GM19324 (cell line): ENCODE results near the gene HTR3A.
"Not testable (repeated sequence)": the region's sequence is repeated elsewhere in the genome, so short reads cannot be mapped to it uniquely, and the experiment has no call there.

Experiments used
- ATAC-seq: cut with Tn5 transposase; IDR thresholded peaks from one replicate; pipeline ENCODE4 v1.9.1; 2021; ENCODE audit warnings: mild to moderate bottlenecking, moderate library complexity; ENCODE audit not compliant: unreplicated experiment, low FRiP score

HTR3A gene

DNA sequence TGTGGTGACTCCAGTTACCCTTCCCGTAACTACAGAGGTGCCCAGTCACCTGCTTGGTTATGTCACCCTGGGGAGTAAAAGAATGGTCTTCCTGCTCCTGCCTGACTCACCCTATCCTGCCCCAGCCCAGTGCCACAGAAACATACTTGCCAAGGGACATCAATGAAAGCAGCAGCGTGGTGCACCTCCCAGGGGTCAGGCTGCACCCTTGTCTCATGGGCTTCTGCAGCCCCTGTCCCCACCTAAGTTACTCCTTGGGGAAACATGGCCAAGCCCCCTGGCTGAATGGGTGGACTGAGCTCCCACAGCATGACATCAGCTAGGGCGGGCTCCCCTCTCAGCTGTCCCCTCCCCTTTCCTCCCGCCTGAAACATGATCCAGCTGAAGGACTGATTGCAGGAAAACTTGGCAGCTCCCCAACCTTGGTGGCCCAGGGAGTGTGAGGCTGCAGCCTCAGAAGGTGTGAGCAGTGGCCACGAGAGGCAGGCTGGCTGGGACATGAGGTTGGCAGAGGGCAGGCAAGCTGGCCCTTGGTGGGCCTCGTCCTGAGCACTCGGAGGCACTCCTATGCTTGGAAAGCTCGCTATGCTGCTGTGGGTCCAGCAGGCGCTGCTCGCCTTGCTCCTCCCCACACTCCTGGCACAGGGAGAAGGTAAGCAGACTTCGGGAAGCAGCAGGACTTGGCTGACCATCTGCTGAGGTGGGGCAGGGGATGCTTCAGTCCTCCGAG is at the start of gene HTR3A:
Gene HTR3A, plus strand, starts transcription at position 368 of the 730 bp plus-strand sequence. Its CDS starts 218 bp downstream, at position 586.
- no peak for ATAC-seq

- no peak for ATAC-seq
Measured at GRCh38 chr11:113926273-113927197, 48.4 kb upstream of the HTR3A start.

GRCh38 chr11:113928311-113928710 is 46.6 kb upstream of the HTR3A start:
- ATAC-seq, result no peak

GRCh38 chr11:113932788-113933187 is 42.1 kb upstream of the HTR3A start:
- no peak for ATAC-seq

DNA sequence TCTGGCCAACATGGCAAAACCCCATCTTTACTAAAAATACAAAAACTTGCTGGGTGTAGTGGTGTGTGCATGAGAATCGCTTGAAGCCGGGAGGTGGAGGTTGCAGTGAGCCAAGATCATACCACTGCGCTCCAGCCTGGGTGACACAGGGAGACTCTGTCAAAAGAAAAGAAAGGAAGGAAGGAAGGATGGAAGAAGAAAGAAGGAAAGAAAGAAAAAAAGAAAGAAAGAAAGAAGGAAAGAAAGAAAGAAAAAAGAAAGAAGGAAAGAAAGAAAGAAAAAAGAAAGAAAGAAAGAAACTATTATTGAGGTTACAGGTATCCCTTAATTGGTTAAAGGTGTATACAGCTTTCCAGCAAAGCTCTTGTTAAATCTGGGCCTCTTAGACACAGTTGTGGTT is 40.7 kb upstream of the HTR3A start:
- ATAC-seq, result not testable (repeated sequence)

DNA sequence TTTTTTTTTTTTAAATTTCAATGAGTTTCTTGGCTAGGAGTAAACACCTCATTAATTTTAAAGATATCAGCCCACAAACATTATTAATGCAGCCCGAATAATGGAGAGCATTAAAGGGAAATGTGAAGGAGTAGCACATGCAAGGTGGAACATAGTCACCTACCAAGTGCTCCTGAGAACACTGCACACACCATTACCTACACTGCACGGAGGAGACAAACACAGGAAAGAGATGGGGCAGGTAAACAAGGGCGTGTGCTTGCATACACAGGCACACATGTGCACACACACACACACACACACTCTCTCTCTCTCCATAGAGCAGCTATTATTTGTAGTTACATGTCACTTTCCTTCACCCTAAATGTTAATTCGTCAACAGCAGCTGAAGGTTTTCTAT is 40.1 kb upstream of the HTR3A start:
- no peak for ATAC-seq

DNA sequence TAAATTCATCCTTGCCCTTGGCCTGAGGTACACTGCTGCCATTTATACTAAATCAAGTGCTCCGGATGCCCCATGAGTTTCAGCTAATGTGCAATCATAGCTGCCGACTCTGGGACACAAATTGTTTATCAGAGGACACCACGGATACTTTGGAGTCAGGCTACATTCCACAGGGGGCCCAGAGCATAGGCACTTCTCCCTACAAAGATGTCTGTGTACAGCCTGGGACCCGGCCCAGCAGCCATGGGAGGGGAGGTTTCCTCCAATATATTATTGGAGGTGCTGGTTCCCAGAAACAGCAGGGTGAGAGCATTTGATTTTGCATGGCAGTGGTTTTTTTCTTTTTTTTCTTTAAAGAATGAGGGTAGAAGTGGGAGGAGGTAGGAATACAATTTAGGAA is 39.0 kb upstream of the HTR3A start:
- ATAC-seq, result no peak

- no peak for ATAC-seq
Measured at GRCh38 chr11:113937918-113938317, 37.0 kb upstream of the HTR3A start.

GRCh38 chr11:113942256-113942655 is 32.7 kb upstream of the HTR3A start:
- no peak for ATAC-seq

GRCh38 chr11:113946162-113946561 is 28.7 kb upstream of the HTR3A start:
- not testable (repeated sequence) for ATAC-seq

- no peak for ATAC-seq
Measured at GRCh38 chr11:113947994-113948393, 26.9 kb upstream of the HTR3A start.

- ATAC-seq, result no peak
Measured at GRCh38 chr11:113949891-113950290, 25.0 kb upstream of the HTR3A start.

- ATAC-seq, result no peak
Measured at GRCh38 chr11:113951537-113951936, 23.4 kb upstream of the HTR3A start.

GRCh38 chr11:113952070-113952469 is 22.8 kb upstream of the HTR3A start:
- no peak for ATAC-seq

GRCh38 chr11:113952588-113952987 is 22.3 kb upstream of the HTR3A start:
- ATAC-seq, result no peak

- no peak for ATAC-seq
Measured at GRCh38 chr11:113954235-113954634, 20.7 kb upstream of the HTR3A start.

DNA sequence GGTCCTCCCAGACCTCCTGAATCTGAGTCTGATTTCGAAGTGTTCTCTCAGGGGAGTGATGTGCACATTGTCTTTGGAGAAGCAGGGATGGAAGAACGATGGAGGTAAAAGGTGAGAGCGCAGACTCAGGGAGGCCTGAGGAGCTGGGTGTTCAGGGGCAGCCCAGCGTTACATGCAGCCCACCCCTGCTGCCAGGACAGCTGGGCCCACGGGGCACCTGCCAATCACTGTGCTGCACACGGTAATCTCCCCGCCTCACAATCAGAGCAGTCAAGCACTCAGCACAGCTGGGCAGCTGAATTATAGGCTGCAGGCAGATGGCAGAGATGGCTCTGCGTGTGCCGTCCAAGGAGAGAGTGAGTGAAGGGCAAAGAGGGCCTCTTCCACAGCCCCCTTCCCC is 17.9 kb upstream of the HTR3A start:
- ATAC-seq, result no peak

DNA sequence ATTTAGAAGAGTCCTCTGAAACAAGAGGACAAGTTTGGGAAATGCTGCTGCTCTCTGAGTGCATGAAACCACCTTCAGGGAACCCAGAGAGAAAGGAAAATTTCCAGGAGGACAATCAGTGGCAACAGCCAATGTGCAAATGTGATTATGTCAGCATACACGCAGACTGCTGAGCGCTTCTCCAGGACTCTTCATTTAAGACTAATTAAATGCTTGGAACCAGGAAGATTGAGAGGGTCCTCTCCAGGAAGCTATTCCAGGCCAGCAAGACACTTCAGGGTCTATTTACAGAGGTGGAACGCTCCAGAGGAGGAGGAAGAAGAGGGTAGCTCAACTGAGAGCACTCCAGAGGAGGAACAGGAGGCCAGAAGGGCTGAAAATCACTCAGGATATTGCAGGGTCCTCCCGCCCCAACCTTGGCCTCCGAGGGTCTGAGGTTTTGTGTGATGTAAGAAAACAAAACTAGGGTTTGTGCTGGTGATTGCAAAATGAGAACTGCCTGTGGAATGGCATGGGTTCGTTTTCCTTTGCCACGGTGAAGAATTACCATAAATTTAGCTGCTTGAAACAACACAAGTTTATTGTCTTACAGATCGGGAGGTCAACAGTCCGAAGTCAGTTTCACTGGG is 14.1 kb upstream of the HTR3A start:
- no peak for ATAC-seq

GRCh38 chr11:113967361-113967760 is 7.5 kb upstream of the HTR3A start:
- no peak for ATAC-seq

GRCh38 chr11:113971506-113972195 is 3.3 kb upstream of the HTR3A start:
- no peak for ATAC-seq

- ATAC-seq, result no peak
Measured at GRCh38 chr11:113977071-113977490, 2.2 kb downstream of the HTR3A start.
